Daoy (cell line): ENCODE measurements around the gene CENPT. TPM values are rescaled to one million over a fixed set of nuclear protein-coding genes. Genes with fewer than 3 reads are reported as not detected.
A peak's percentile ranks its signal among the peaks of the same experiment; 100 is the strongest.

Source experiments
- DNase-seq: peaks from one replicate; pipeline ENCODE4 v3.0.0-alpha.2; 2015; ENCODE audit warnings: low read depth
- total RNA-seq: library from RNA; depleted of rRNA; stranded (reverse); fragments of >200 nt; shearing (Covaris generic); gene quantifications from 2 replicates; pipeline ENCODE4 v1.2.3, GENCODE V29; 2014

Gene CENPT
- total RNA-seq, 1 experiment from 2014 or later, result 26.8 TPM

DNA sequence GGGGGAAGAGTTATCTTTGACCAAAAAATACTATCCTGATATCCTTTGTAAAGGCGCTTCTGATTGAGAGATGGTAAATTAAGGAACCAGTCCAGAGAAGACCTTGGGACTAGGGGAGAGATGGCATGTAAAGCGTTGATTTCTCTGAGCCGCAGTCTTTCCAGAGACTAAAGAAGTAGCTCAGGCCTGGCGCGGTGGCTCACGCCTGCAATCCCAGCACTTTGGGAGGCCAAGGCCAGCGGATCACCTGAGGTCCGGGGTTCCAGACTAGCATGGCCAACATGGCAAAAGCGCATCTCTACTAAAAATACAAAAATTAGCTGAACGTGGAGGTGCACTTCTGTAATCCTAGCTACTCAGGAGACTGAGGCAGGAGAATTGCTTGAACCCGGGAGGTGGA lies 625 bp upstream of the CENPT start:
- no peak for DNase-seq

DNA sequence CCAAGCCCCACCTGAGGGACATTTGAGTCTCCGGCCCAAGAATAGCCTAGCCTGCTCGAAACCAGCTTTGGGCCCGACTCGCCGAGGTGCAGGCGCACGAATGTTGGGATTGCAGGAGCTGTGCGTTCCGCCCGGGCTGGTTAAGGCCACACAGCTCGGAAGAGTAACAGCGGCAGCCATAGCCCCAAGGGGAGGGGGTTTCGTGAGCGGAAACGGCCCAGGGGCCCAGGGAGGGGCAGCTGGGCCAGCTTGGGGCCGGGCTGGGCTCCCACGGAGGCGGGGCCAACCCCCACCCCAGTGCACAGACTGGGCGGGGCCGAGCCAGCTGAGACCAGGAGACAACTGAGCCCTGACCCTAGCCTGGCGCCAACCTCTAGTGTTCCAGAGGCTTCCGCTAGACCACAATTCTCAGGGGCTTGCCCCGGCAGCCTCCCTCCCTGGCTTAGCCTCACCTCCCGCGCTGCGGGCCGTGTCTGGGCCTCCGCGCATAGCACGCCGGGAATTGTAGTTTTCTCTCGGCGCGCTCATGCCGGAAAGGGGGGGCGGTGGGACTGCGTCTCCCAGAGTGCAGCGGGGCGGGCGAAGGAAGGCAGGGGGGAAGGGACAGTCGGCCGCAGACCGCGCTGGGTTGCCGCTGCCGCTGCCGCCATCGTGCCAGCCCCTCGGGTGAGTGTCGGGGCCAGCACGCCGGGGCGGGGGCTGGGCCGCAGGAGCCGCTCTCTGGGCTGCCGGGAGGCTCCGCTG lies 1.0 kb downstream of the CENPT start, which contains the start of gene NUTF2:
NUTF2 (plus strand) TSS at position 614 of the 744 bp plus-strand sequence. CDS start 18,198 bp downstream, outside the sequence.
- peak; percentile 96 for DNase-seq

DNA sequence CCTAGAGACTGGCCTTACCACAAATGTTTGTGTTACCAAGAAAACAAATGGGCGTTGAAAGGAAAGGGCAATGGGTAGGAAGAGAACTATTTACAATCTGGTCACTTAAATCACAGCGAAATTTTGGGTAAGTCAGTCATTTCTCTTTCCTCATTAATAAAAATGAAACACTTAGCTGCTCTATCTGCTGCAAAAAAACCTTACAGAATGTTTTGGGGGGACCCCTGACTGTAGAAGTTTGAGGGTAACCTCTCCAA lies 1.5 kb downstream of the CENPT start:
- no peak for DNase-seq

DNA sequence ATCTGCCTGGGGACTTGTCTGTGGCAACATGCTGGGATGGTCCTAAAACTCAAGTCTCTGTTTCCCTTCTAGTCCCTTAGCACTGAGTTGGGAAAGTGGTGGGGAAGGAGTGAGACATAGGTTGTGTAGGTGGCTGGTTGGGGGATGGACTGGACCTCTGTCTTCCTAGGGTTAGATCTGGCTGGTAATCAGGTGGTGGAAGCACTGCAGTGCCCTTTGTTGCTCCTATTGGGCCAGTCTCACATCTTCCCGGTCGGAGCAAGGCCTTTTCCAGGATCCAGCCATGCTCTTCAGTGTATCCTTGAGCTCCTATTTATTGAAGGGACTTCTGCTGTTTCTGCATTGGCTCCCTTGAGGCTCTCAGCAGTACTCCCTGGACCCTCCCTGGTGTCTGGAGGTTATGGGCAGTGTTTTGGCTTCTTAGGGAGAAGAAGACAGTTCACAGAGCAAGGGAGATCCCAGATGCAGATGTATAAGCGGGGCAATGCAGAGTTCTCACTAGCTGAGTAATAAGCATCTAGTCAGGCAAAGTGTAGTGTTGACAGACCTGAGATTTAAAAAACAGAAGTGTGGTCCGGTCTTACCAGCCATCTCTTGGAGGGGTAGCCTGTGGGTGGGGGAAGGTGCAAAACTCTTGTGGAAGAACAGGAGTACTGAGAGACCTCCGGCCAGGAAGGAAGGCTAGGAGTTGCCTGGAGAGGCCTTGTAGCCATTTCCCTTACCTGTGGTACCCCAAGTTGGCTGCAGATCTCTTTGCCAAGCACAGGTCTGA lies 2.0 kb downstream of the CENPT start:
- no peak for DNase-seq

DNA sequence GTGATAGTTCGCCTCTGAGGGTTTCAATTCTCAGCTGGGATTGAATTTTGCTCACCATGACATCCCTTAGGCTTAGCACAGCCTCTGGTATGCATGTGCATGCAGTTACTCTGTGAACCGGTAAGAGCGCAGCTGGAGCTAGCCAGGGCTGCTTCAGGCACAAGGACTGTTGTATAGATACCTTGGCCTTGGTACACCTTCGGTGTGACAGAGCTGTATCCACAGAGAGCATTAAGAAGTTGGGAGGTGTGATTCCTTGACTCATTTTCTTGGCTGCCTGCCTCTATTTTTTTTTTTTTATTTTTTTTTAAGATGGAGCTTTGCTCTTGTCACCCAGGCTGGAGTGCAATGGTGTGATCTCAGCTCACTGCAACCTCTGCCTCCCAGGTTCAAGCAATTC lies 3.0 kb downstream of the CENPT start:
- DNase-seq, result no peak

DNA sequence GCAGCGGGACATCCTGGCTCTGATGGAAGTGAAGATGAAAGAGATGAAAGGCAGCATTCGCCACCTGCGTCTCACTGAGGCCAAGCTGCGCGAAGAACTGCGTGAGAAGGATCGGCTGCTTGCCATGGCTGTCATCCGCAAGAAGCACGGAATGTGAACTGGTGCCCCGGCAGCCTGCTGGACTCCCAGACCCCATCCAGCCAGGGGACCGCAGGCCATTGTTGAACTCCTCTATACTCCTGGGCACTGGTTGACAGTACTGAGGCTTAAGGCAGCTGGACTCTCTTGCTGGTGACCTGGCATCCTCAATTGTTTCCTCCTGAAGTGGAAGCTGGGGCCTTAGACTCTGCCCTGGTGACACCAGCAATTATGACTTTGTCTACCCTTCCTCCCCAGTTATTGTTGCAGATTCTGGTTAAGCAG lies 4.1 kb downstream of the CENPT start:
- peak; percentile 11 for DNase-seq

DNA sequence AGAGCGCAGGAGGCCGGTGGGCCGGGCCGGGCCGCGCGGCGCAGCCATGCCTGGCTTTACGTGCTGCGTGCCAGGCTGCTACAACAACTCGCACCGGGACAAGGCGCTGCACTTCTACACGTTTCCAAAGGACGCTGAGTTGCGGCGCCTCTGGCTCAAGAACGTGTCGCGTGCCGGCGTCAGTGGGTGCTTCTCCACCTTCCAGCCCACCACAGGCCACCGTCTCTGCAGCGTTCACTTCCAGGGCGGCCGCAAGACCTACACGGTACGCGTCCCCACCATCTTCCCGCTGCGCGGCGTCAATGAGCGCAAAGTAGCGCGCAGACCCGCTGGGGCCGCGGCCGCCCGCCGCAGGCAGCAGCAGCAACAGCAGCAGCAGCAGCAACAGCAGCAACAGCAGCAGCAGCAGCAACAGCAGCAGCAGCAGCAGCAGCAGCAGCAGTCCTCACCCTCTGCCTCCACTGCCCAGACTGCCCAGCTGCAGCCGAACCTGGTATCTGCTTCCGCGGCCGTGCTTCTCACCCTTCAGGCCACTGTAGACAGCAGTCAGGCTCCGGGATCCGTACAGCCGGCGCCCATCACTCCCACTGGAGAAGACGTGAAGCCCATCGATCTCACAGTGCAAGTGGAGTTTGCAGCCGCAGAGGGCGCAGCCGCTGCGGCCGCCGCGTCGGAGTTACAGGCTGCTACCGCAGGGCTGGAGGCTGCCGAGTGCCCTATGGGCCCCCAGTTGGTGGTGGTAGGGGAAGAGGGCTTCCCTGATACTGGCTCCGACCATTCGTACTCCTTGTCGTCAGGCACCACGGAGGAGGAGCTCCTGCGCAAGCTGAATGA lies 4.8 kb downstream of the CENPT start:
- peak; percentile 61 for DNase-seq

DNA sequence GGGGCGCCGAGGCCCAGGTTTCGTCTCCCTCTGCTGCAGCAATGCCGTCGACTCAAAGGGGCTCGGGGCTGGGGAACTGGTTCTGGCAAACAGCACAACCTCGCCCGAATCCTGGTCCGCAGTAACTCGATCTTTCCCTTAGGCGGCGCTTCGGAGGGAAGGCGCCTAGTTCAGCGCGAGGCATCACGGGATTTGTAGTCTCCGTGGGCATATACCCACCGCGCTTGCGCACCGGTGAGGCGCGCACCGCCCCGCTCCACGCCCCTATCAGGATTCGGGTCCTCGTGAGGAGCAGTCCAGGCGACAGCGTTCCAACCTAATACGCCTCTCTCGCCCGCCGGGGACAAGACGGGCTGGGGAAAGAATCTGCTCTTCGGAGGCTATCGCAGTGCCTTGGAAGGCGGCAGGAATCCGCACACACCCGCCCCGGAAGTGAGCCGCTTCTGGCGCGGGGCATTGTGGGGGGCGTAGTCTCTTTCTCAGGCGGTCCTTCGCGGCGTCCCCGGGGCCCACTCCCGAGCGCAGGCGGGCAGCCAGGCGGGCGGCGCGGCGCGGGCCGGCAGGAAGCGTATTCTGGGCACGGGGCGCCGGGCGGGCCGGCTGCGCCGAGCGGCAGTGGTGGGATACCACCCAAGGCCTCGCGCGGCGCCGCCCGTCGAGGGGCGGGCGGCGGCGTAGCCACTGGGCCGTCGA lies 5.5 kb downstream of the CENPT start, which contains the start of gene THAP11:
THAP11 (plus strand) TSS at position 505 of the 693 bp plus-strand sequence. CDS start 235 bp downstream, outside the sequence.
- DNase-seq, result peak; percentile 94

DNA sequence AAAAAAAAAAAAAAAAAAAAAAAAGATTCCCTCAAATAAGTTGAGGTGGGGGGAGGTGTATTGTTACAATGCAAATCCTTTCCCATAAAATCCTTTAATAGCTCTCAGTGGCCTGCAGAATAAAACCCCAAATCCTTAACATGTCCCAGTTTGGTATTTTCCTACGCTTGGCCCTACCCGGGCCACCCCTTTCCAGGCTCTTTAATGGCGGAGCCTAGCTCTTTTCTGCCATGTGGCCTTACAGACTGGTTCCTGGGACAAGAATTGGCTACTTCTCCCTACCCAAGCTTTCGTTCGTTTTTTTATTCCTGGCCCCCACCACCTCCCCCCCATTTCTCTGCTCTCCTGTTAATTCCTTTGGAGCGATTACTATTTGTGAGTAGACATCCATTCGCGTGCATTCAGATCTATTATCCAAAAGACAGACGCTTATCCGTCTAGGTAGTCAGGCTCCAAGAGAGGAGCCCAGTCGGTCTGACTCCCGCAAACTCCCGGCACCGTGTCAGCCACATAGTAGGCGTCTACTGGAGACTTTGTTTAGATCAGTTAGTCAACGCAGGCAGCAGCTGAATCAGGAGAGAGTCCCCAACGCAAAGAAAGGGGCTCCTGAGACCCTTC lies 6.2 kb downstream of the CENPT start:
- no peak for DNase-seq

DNA sequence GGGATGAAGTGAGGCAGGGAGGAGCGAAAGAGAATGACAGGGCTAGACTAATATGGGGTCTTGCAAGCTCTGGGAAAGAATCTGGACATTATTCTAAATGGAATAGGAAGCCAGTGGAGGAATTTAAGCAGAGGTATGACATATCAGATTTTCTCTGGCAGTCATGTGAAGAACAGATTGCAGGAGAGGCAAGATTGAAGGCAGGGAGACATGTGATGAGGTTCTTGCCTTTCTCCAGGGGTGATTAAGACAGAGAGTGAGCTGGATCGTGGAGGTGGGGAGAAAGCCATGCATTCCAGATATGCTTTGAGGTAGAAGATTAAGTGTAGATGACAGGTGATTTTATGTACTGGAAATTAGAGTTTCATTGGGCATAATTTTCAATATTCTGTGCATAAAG lies 9.7 kb downstream of the CENPT start:
- DNase-seq, result no peak

DNA sequence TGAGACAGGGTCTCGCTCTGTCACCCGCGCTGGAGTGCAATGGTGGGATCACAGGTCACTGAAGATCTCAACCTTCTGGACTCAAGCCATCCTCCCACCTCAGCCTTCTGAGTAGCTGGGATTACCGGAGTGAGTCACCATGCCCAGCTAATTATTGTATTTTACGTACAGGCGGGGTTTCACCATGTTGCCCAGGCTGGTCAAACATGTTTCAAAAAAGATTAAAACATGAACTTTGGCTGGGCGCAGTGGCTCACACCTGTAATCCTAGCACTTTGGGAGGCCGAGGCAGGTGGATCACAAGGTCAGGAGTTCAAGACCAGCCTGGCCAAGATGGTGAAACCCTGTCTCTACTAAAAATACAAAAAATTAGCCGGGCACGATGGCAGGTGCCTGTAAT lies 10.3 kb downstream of the CENPT start:
- peak; percentile 19 for DNase-seq

DNA sequence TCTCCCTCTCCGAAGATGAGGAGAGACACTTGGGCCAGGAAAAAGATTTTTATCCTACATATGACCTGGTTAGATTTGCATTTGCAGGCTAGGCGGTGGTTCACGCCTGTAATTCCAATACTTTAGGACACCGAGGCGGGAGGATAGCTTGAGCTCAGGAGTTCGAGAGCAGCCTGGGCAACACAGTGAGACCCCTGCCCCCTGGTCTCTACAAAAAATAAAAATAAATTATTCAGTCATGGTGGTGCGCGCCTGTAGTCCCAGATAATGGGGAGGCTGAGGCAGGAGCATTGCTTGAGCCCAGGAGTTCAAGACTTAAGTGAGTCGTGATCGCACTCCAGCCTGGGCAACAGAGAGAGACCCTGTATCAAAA lies 13.3 kb downstream of the CENPT start:
- no peak for DNase-seq

DNA sequence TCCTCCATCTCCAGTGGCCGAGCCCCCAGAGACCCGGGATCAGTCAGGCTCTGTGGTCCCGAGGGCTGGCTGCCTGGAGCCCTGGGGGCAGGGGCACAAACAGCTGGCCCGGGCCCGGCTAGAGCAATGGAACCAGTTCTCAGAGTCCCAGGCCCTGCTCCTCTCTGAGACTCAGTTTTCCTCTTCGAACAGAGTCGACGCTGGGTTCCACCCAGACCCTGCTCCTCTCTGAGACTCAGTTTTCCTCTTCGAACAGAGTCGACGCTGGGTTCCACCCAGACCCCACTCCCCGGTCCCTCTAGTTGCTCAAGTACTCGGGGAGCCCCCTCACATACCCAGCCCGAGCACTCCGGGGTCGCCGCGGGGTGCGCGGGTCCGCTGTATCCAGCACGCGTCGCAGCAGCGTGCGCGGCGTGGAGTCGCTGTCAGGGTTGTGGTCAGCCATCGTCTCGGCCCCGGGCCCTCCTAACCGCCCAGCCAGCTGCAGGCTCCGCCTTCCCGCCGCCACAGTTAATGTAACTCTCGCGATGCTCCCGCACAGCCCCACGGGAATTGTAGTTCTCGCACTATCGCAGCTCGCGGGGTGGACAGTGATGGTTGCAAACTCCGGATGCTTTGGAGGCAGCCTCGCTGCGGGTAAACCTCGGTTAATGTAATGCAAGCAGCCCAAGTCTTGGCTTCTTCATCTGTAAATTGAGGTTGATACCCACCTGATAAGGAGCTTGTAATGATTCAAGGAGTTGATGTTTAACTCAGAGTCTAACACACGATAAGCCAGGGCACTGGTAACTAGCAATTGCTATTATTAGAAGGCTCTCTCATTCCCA lies 13.9 kb downstream of the CENPT start:
- peak; percentile 88 for DNase-seq

DNA sequence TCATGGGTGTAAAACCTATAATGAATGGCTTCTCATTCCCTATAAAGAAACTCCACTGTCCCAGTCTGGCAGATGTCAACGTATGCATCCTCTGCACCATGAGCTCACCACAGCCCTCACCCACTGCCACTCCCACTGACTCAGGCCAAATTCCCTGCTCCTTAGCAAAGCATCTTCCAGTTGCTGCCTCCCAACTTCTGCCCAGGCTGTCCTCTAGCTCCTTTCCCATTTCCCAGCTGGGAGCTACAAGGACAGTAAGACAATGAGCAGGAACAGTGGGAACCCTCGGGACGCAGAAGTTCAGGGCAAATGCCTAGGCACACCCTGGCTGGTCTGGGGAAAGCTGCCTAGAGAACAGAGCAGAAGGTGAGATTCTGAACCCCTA lies 14.5 kb downstream of the CENPT start:
- peak; percentile 66 for DNase-seq

DNA sequence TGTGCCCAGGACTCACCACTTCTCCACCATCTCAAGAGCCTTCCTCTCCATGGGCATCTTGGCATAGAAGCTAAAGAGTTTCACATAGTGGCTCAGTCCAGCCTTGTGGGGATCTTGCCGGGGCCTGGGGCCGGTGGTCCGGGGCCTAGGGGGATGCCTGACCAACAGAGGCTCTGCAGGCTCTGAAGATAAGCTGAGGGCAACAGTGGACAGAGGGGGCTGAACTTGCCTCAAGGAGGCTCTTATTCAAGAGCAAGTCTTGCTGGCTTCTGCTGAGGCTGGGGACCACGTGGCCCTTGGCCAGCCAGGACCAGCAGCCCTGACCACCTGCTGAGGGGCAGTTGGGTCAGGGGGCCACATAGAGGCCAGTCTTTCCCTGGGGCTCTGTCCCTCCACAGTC lies 18.8 kb downstream of the CENPT start:
- no peak for DNase-seq

DNA sequence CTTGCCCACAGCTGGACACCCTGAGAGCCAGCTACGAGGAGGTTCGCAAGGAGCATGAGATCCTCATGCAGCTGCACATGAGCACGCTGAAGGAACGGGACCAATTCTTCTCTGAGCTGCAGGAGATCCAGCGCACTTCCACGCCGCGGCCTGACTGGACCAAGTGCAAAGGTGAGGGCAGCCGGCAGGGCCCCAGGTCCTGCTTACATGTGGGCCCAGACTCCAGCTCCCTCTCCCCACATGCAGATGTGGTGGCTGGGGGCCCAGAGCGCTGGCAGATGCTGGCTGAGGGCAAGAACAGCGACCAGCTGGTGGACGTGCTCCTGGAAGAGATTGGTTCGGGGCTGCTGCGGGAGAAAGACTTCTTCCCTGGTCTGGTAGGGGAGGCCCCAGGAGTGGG lies 21.6 kb downstream of the CENPT start:
- DNase-seq, result no peak

DNA sequence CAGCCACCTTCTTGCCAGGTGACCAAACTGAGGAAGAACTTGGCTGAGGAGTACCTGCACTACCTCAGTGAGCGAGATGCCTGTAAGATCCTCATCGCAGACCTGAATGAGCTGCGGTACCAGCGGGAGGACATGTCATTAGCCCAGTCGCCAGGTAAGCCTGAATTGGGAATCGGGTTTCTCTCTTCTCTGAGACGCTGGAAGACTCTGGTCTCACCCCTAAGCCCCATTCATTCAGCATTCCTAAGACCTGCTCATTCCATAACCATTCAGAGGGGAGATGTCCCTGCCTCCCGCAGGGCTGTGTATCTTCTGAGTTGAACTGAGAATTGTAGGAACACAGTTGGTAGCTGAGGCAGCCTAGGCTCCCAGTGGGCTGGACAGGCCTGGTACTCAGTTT lies 22.4 kb downstream of the CENPT start:
- DNase-seq, result no peak

DNA sequence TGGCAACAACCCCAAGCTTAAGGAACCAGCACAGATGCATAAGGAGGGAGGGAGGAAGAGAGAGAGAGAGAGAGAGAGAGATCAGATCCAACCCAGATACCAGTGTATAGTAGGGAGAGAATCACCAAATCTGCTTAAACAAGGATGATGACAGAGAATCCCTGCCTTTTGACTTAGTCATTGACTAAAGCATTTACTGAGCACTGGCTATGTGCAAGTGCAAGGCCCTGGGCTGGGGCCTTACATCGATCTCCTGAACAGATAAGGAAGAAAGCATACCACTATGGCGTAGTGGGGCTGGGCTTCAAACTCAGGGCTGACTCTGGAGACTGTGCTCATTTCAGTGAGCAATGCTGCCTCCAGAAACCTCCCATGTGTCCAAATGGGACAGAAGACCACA lies 25.0 kb downstream of the CENPT start:
- DNase-seq, result no peak

DNA sequence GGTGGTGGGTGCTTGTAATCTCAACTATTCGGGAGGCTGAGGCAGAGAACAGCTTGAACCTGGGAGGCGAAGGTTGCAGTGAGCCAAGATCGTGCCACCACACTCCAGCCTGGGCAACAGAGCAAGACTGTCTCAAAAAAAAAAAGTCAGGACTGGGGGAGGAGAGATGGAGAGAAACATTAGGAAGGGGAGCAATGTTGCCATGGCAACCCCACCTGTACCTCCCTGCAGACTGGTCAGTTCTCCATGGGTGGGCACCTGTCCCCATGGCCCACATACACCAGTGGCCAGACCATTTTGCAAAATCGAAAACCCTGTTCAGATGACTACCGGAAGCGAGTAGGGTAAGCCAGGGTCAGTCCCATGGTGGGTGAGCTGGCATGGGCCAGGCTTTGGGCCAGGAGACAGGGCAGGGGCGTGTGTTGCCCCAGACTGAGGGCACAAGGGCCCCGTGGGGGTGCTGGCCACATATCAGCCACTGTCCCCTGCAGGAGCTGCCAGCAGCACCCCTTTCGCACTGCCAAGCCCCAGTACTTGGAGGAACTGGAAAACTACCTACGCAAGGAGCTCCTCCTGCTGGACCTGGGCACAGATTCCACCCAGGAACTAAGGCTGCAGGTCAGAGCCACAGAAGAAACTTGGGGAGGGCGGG lies 26.8 kb downstream of the CENPT start:
- DNase-seq, result no peak

DNA sequence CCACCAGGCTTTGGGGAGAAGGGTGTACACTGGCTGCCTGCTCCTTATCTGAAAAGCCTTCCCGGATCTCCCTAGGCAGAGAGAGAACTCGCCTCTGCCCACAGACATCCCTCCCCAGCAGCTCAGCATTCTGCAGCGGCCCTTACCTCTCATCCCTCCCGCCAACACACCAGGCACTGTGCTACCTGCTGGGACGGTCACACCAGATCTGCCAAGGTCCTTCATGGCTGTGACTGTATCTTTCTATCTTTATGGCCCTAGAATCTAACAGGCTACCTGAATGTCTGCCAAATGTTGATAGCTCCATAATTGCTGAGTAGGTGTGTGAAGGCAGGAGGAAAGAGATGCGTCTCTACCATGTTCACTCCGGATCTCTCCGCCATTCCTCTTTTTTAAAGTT lies 32.9 kb downstream of the CENPT start:
- DNase-seq, result no peak
